ENCODE data around the gene UFM1.
"Not testable (repeated sequence)": the region's sequence is repeated elsewhere in the genome, so short reads cannot be mapped to it uniquely, and the experiment has no call there.

UFM1 gene

DNA sequence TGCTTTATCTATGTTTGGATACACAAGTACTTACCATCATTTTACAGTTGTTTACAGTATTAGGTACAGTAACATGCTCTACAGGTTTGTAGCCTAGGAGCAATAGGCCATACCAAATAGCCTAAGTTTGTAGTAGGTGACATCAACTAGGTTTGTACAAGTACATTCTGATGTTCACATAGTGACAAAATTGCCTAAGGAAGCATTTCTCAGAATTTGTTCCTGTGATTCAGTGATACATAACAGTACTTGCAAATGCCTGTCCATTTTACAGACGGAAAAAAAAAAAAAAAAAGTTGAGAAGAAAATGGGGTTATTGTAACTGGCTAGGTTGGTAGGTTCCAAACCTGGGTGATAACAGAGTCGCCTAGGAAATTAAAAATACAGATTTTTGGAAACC lies 13.6 kb downstream of the UFM1 start:
- H3K36me3 ChIP-seq (ENCODE audit: insufficient read depth, low read length) = peaks cover 39% of the 10 kb centered on the region
- H4K20me1 ChIP-seq (ENCODE audit: insufficient read depth, low read length) = no peaks in the 10 kb centered on the region
- H3K4me3 ChIP-seq (ENCODE audit: low read depth, low read length, poor library complexity, severe bottlenecking) = no peak overlapping the region
- no peaks in the 10 kb centered on the region for H3K9me2 ChIP-seq (ENCODE audit: low read depth, low read length)
- H3K9me3 ChIP-seq (ENCODE audit: low read length) = no peaks in the 10 kb centered on the region
- no peaks in the 10 kb centered on the region for H3F3A ChIP-seq (ENCODE audit: insufficient read depth, low read length)
- TF ChIP-seq, protein P1, sequence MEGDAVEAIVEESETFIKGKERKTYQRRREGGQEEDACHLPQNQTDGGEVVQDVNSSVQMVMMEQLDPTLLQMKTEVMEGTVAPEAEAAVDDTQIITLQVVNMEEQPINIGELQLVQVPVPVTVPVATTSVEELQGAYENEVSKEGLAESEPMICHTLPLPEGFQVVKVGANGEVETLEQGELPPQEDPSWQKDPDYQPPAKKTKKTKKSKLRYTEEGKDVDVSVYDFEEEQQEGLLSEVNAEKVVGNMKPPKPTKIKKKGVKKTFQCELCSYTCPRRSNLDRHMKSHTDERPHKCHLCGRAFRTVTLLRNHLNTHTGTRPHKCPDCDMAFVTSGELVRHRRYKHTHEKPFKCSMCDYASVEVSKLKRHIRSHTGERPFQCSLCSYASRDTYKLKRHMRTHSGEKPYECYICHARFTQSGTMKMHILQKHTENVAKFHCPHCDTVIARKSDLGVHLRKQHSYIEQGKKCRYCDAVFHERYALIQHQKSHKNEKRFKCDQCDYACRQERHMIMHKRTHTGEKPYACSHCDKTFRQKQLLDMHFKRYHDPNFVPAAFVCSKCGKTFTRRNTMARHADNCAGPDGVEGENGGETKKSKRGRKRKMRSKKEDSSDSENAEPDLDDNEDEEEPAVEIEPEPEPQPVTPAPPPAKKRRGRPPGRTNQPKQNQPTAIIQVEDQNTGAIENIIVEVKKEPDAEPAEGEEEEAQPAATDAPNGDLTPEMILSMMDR (IDR thresholded peaks at IDR 0.05; ENCODE audit: low read length) = no peak
- TF ChIP-seq EZH2 (IDR thresholded peaks at IDR 0.05; ENCODE audit: borderline replicate concordance, low read length) = no peak
- no peaks in the 10 kb centered on the region for H3K4me1 ChIP-seq (ENCODE audit: insufficient read depth, low read length, severe bottlenecking)
- H3K9ac ChIP-seq (ENCODE audit: low read length) = no peak overlapping the region
- no peak overlapping the region for H3K4me2 ChIP-seq (ENCODE audit: low read length)
- no peak overlapping the region for H2AFZ ChIP-seq (ENCODE audit: low read length)
- H3K27ac ChIP-seq (ENCODE audit: low read depth, low read length, poor library complexity, severe bottlenecking) = no peak overlapping the region
- H3K79me2 ChIP-seq (ENCODE audit: insufficient read depth, low read length) = no peaks in the 10 kb centered on the region
- no peaks in the 10 kb centered on the region for H3K27me3 ChIP-seq (ENCODE audit: insufficient read depth, low read length)

DNA sequence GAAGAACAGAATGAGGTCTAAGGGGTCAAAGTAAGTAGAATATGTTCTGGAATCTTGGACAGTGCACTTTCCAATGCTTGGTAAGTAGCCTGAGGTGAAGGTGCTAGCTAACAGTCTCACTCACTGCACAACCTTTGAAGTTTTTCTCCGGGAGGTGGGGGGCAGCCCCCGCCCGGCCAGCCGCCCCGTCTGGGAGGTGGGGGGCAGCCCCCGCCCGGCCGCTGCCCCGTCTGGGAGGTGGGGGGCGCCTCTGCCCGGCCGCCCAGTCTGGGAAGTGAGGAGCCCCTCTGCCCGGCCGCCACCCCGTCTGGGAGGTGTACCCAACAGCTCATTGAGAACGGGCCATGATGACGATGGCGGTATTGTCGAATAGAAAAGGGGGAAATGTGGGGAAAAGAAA lies 14.1 kb downstream of the UFM1 start:
- not testable (repeated sequence) for H4K20me1 ChIP-seq (ENCODE audit: insufficient read depth, low read length); H3K9ac ChIP-seq (ENCODE audit: low read length)

GRCh38 chr13:38365661-38366060 lies 16.0 kb downstream of the UFM1 start:
- Histone ChIP-seq H3K27me3 (ENCODE audit: insufficient read depth, low read length) (no peaks in the 10 kb centered on the region), H3K9me2 (ENCODE audit: low read depth, low read length) (no peaks in the 10 kb centered on the region), H2AFZ (ENCODE audit: low read length) (no peak overlapping the region), H3K27ac (ENCODE audit: low read depth, low read length, poor library complexity, severe bottlenecking) (no peak overlapping the region), H3K9me3 (ENCODE audit: low read length) (no peaks in the 10 kb centered on the region), H3K36me3 (ENCODE audit: insufficient read depth, low read length) (peaks cover 24% of the 10 kb centered on the region), H3K79me2 (ENCODE audit: insufficient read depth, low read length) (no peaks in the 10 kb centered on the region), H3K9ac (ENCODE audit: low read length) (no peak overlapping the region), H4K20me1 (ENCODE audit: insufficient read depth, low read length) (no peaks in the 10 kb centered on the region), H3K4me3 (ENCODE audit: low read depth, low read length, poor library complexity, severe bottlenecking) (no peak overlapping the region), H3K4me2 (ENCODE audit: low read length) (no peak overlapping the region), H3K4me1 (ENCODE audit: insufficient read depth, low read length, severe bottlenecking) (no peaks in the 10 kb centered on the region), H3F3A (ENCODE audit: insufficient read depth, low read length) (no peaks in the 10 kb centered on the region)
- TF ChIP-seq, protein P1 (IDR thresholded peaks at IDR 0.05; ENCODE audit: low read length) = no peak
- no peak for TF ChIP-seq EZH2 (IDR thresholded peaks at IDR 0.05; ENCODE audit: borderline replicate concordance, low read length)

More for the DNA sequence above, 14.1 kb downstream of the UFM1 start:
- not testable (repeated sequence) for H3K9me2 ChIP-seq (ENCODE audit: low read depth, low read length); H3K27me3 ChIP-seq (ENCODE audit: insufficient read depth, low read length); H3K9me3 ChIP-seq (ENCODE audit: low read length); H2AFZ ChIP-seq (ENCODE audit: low read length); H3K4me1 ChIP-seq (ENCODE audit: insufficient read depth, low read length, severe bottlenecking); H3K79me2 ChIP-seq (ENCODE audit: insufficient read depth, low read length); H3F3A ChIP-seq (ENCODE audit: insufficient read depth, low read length); H3K27ac ChIP-seq (ENCODE audit: low read depth, low read length, poor library complexity, severe bottlenecking); H3K4me2 ChIP-seq (ENCODE audit: low read length); H3K4me3 ChIP-seq (ENCODE audit: low read depth, low read length, poor library complexity, severe bottlenecking)
- peaks cover 36% of the 10 kb centered on the region for H3K36me3 ChIP-seq (ENCODE audit: insufficient read depth, low read length)

DNA sequence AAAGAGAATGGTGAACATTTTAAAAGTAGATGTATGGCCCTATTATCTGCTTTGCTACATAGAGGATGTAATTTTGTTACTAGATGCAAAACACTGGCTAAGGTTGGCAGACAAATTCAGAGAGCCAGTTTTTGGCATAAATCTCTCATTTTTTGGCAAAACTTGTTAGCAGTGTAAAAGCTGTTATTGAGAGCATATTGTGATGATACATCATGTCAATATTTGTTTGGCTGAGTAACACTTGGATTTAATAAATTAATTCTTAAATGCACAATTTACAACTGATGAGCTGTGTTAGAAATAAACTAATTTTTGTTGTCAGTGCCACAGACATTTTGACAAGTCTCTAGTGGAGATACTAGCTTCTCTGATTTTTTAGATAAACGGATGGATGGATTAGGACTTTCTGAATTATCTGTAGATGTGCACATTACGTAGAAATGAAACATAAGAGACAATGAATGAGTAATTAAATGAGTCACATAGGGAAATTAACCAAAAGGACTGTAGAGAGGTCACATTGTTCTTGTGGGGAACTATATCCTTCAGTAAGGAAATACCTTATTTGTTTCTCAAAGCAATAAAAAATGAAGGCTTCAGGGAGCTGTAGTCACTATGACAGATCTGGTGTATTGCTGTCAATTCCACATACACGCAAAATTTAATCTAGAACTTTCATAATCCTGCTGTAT lies 17.4 kb downstream of the UFM1 start:
- Histone ChIP-seq H2AFZ (ENCODE audit: low read length) (no peak overlapping the region), H3K4me3 (ENCODE audit: low read depth, low read length, poor library complexity, severe bottlenecking) (no peak overlapping the region), H3K4me2 (ENCODE audit: low read length) (no peak overlapping the region), H3K4me1 (ENCODE audit: insufficient read depth, low read length, severe bottlenecking) (no peaks in the 10 kb centered on the region), H3K9me3 (ENCODE audit: low read length) (no peaks in the 10 kb centered on the region), H3K9me2 (ENCODE audit: low read depth, low read length) (no peaks in the 10 kb centered on the region), H3K27ac (ENCODE audit: low read depth, low read length, poor library complexity, severe bottlenecking) (no peak overlapping the region), H3K36me3 (ENCODE audit: insufficient read depth, low read length) (peaks cover 10% of the 10 kb centered on the region), H3F3A (ENCODE audit: insufficient read depth, low read length) (no peaks in the 10 kb centered on the region), H3K27me3 (ENCODE audit: insufficient read depth, low read length) (no peaks in the 10 kb centered on the region), H4K20me1 (ENCODE audit: insufficient read depth, low read length) (no peaks in the 10 kb centered on the region), H3K9ac (ENCODE audit: low read length) (no peak overlapping the region), H3K79me2 (ENCODE audit: insufficient read depth, low read length) (no peaks in the 10 kb centered on the region)
- no peak for TF ChIP-seq EZH2 (IDR thresholded peaks at IDR 0.05; ENCODE audit: borderline replicate concordance, low read length)
- TF ChIP-seq, protein P1 (IDR thresholded peaks at IDR 0.05; ENCODE audit: low read length) = no peak

Measured in OCI-LY1 (cell line).